Jurkat, Clone E6-1 (cell line): ENCODE data around the gene LPIN1.

ENCODE experiments used
- DNase-seq: peaks from one replicate; pipeline ENCODE4 v3.0.0-alpha.2; 2011; ENCODE audit warnings: low read depth, low spot score
- H3K4me3 ChIP-seq: 2 replicates; pipeline ENCODE4 v1.5.1; 2011; ENCODE audit warnings: mild to moderate bottlenecking, low read length, control low read depth, moderate library complexity

Gene LPIN1

GRCh38 chr2:11869391-11869991 lies 123.1 kb downstream of the LPIN1 start:
- no peak for DNase-seq
- no peak overlapping the region for H3K4me3 ChIP-seq

- no peak for DNase-seq
- H3K4me3 ChIP-seq = no peak overlapping the region
Observed at GRCh38 chr2:11870064-11870463, 123.6 kb downstream of the LPIN1 start.

GRCh38 chr2:11870584-11870983 lies 124.2 kb downstream of the LPIN1 start:
- no peak for DNase-seq

GRCh38 chr2:11871421-11871820 lies 125.0 kb downstream of the LPIN1 start:
- no peak for DNase-seq
- no peak overlapping the region for H3K4me3 ChIP-seq

More at GRCh38 chr2:11870584-11870983, 124.2 kb downstream of the LPIN1 start:
- H3K4me3 ChIP-seq = no peak overlapping the region

- H3K4me3 ChIP-seq = no peak overlapping the region
- DNase-seq = no peak
Observed at GRCh38 chr2:11872247-11872947, 126.0 kb downstream of the LPIN1 start.

GRCh38 chr2:11872948-11873269 lies 126.5 kb downstream of the LPIN1 start:
- no peak for DNase-seq
- H3K4me3 ChIP-seq = no peak overlapping the region

GRCh38 chr2:11873356-11874154 lies 127.1 kb downstream of the LPIN1 start:
- no peak for DNase-seq
- no peak overlapping the region for H3K4me3 ChIP-seq

- no peak overlapping the region for H3K4me3 ChIP-seq
- DNase-seq = no peak
Observed at GRCh38 chr2:11874861-11875260, 128.4 kb downstream of the LPIN1 start.

GRCh38 chr2:11875481-11875880 lies 129.0 kb downstream of the LPIN1 start:
- H3K4me3 ChIP-seq = no peak overlapping the region
- DNase-seq = no peak

- no peak overlapping the region for H3K4me3 ChIP-seq
- no peak for DNase-seq
Observed at GRCh38 chr2:11876436-11876835, 130.0 kb downstream of the LPIN1 start.

- DNase-seq = no peak
- H3K4me3 ChIP-seq = no peak overlapping the region
Observed at GRCh38 chr2:11876889-11877288, 130.5 kb downstream of the LPIN1 start.
